Skeletal muscle satellite cell (primary cell): ENCODE measurements around the gene NPPB.

Experiments used
- H3K27me3 ChIP-seq: 2 replicates; pipeline ENCODE4 v1.7.0; 2013; ENCODE audit warnings: low read length; ENCODE audit not compliant: control insufficient read depth, insufficient read depth
- H3K36me3 ChIP-seq: 2 replicates; pipeline ENCODE4 v1.7.0; 2013; ENCODE audit warnings: mild to moderate bottlenecking, control low read depth, low read length; ENCODE audit not compliant: insufficient read depth
- H3K4me1 ChIP-seq: 2 replicates; pipeline ENCODE4 v1.7.0; 2013; ENCODE audit warnings: low read length; ENCODE audit not compliant: control insufficient read depth, insufficient read depth
- H3K4me2 ChIP-seq: 2 replicates; pipeline ENCODE4 v1.7.0; 2013; ENCODE audit warnings: mild to moderate bottlenecking, low read length
- H3K4me3 ChIP-seq: 2 replicates; pipeline ENCODE4 v1.7.0; 2013; ENCODE audit warnings: low read length
- H3K9ac ChIP-seq: 2 replicates; pipeline ENCODE4 v1.7.0; 2013; ENCODE audit warnings: mild to moderate bottlenecking, low read depth, low read length, moderate library complexity
- H3K9me3 ChIP-seq: replicated peaks from 2 replicates; pipeline ENCODE4 v1.7.0; 2013; ENCODE audit warnings: mild to moderate bottlenecking, control low read depth, low read length

The NPPB gene

DNA sequence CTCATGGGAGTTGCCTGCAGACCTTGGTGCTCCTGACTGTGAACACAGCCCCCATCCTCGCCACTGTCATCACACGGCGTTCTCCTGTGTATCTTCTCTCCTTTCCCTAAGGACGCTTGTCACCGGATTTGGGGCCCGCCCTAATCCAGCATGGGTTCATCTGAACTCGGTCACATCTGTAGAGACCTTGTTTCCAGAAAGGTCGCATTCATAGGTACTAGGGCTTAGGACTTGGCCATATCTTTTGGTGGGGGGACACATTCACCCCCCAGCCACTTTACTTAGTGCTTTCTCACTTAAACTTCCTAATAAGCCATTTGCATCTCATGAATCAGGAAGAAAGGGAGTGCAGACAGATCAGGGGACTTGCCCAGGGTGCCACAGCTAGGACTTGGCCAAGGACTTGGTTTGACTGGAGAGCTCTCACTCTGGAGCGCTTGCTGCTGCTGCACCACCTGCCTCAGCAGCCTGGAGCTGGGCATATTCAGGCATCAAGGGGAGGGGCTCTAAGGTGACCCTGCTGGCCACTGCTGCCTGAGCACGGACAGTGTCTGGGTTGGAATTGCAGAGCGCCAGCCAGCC is 20.9 kb downstream of the NPPB start:
- Histone ChIP-seq H3K36me3 (peaks cover 90% of the 10 kb centered on the region), H3K4me3 (no peak overlapping the region), H3K4me2 (no peak overlapping the region)

DNA sequence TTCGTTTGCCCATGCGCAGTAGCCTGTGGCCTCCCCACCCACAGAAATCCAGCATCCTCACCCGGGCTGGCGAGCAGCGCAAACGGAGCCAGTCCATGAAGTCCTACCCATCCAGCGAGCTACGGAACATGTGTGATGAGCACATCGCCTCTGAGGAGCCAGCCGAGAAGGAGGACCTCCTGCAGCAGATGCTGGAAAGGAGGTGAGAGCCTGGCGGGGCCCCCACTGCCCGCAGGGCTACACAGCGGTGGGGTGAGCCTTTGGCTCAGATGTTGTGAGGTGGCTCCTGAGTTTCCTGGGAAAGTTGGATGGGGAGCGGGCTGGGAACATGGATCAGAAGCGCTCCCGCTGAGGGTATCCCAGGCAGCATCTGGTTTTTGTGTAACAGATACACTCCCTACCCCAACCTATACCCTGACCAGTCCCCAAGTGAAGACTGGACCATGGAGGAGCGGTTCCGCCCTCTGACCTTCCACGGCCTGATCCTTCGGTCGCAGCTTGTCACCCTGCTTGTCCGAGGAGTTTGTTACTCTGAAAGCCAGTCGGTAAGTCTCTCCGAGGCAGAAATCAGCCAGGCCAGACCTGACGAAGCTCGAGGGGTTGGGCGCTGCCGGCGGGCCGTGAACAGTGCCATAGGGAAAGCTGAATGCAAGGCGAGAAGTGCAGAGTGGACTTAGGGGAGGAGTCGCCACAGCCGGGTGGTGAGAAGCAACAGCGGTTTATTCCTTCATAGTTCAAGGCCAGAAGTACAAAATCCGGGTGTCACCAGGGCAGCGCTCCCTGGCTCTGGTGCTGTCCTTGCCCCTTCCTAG is 21.6 kb downstream of the NPPB start:
- H3K4me1 ChIP-seq: no peaks in the 10 kb centered on the region
- no peaks in the 10 kb centered on the region for H3K9me3 ChIP-seq
- peaks cover 85% of the 10 kb centered on the region for H3K36me3 ChIP-seq
- no peak overlapping the region for H3K9ac ChIP-seq
- H3K27me3 ChIP-seq: no peaks in the 10 kb centered on the region
- no peak overlapping the region for H3K4me3 ChIP-seq
- no peak overlapping the region for H3K4me2 ChIP-seq

More for the DNA sequence above, 20.9 kb downstream of the NPPB start:
- H3K9me3 ChIP-seq: no peaks in the 10 kb centered on the region
- H3K4me1 ChIP-seq: no peaks in the 10 kb centered on the region
- H3K27me3 ChIP-seq: no peaks in the 10 kb centered on the region
- H3K9ac ChIP-seq: no peak overlapping the region

DNA sequence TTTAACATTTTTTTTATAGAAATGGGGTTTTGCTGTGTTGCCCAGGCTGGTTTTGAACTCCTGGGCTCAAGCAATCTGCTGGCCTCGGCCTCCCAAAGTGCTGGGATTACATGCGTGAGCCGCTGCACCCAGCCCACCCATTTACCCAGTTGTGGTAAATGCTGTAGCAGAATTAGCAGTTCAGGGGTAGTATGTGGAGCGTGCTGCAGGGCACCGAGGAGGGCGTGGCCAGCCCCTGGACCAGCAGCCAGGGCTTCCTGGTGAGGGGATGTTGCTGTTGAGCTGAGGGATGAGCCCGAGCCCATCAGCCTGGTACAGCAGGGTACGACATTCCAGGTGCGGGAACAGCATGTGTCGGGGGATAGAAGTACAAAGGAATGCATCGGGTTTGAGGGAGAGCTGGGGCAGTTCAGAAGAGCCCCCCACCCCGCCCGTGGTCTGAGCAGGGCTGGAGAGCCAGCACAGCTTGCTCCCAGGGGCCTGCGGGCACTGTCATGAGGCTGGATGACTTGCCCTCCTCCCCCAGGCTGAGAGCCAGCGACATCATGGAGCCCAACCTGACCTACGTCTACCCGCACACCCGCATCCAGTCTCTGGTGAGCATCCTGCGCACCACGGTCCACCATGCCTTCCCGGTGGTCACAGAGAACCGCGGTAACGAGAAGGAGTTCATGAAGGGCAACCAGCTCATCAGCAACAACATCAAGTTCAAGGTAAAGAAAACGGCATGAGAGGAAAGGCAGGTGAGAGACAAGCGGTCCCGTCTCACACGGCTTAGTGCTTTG is 23.1 kb downstream of the NPPB start:
- H3K4me1 ChIP-seq: no peaks in the 10 kb centered on the region
- H3K9ac ChIP-seq: no peak overlapping the region
- no peaks in the 10 kb centered on the region for H3K27me3 ChIP-seq
- H3K4me2 ChIP-seq: no peak overlapping the region
- no peak overlapping the region for H3K4me3 ChIP-seq
- peaks cover 81% of the 10 kb centered on the region for H3K36me3 ChIP-seq
- no peaks in the 10 kb centered on the region for H3K9me3 ChIP-seq

DNA sequence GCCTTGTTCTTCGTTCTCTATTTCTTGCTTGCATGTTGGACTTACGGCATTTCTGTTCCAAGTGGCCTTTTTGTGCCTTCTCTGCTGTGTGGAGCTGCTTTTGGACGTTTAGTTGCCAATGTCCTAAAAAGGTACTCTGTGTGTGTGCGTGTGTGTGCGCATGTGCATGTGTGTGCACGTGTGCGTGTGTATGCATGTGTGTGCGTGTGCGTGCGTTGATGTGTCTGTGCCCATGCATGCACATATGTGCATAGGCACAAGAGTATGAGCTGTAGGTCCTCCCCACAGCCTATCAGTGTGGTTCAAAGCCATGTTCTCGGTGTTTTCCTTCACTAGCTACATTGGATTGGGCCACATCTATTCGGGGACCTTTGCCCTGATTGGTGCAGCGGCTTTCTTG is 24.8 kb downstream of the NPPB start:
- peaks cover 81% of the 10 kb centered on the region for H3K36me3 ChIP-seq
- H3K27me3 ChIP-seq: no peaks in the 10 kb centered on the region

DNA sequence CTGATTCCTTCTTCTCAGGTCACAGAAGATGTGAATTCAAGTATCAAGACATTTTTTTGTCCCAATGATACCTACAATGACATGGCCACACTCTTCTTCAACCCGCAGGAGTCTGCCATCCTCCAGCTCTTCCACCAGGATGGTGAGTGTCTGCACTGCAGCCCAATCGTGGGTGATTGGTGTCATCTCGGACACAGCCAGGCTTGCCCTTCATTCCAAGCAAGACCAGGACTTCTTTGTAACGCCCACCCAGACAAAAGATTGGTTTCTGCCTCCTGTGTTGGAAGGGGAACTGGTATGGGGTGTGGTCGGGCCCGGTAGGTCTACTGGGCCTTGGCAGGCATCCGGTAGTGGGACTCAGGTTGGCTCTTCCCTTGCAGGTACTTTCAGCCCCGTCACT is 25.2 kb downstream of the NPPB start:
- Histone ChIP-seq H3K4me1 (no peaks in the 10 kb centered on the region), H3K36me3 (peaks cover 82% of the 10 kb centered on the region), H3K4me3 (no peak overlapping the region), H3K9me3 (no peaks in the 10 kb centered on the region), H3K9ac (no peak overlapping the region), H3K27me3 (no peaks in the 10 kb centered on the region), H3K4me2 (no peak overlapping the region)

More for the DNA sequence above, 24.8 kb downstream of the NPPB start:
- Histone ChIP-seq H3K4me3 (no peak overlapping the region), H3K4me1 (no peaks in the 10 kb centered on the region), H3K9ac (no peak overlapping the region), H3K9me3 (no peaks in the 10 kb centered on the region), H3K4me2 (no peak overlapping the region)

DNA sequence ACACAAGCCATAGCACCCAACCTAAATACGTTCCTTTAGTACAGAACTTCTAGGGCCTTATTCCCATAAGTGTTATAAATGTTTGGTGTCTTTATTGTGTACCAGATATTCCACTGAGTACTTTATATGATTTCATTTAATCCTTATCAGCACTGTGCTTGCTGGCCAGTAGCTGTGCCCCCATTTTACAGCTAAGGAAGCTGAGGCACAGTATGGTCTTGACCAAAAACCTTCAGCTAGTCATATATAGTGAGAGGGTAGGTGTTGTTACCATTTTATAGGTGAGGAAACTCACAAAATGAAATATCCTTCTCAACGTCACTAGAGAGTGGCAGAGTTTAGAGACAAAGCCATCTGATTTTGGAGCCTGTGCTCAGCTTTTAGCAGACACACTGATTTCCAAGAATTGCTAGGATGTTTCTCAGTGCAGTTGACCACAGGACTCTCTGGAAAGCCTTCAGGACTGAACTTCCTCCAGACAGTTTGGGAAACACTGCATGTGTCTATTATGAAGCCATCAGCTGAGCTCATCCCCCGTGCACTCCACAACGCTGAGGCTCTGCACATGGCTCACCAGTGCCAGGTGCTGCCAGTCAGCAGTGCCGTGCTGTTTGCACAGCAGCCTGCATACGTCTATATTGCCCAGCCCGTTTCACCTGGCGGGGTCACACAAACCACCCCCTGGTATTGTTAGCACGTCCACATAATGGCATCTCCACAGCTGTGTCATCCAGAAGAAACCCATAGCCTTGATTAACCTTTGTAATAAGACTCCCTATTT is 26.6 kb downstream of the NPPB start:
- Histone ChIP-seq H3K4me2 (no peak overlapping the region), H3K9ac (no peak overlapping the region), H3K9me3 (no peaks in the 10 kb centered on the region), H3K27me3 (no peaks in the 10 kb centered on the region), H3K4me1 (no peaks in the 10 kb centered on the region), H3K4me3 (no peak overlapping the region), H3K36me3 (peaks cover 84% of the 10 kb centered on the region)

DNA sequence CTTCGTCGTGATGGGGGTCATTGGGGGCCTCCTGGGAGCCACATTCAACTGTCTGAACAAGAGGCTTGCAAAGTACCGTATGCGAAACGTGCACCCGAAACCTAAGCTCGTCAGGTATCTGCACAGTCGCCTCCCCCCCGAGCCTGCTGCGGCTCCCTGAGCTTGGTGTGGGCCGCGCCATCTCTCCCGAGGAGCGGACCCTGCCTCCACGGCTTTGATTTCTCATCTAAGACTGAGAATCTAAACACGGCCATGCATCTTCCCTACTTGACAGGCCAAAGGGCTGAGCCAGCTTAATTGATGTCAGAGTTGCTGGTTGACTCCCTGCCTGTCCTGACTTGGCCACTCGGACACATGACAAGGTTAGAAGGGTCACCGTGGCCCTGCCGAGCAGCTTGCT is 30.2 kb downstream of the NPPB start:
- no peaks in the 10 kb centered on the region for H3K9me3 ChIP-seq
- H3K4me3 ChIP-seq: no peak overlapping the region
- H3K27me3 ChIP-seq: no peaks in the 10 kb centered on the region
- no peaks in the 10 kb centered on the region for H3K4me1 ChIP-seq
- H3K4me2 ChIP-seq: no peak overlapping the region
- no peak overlapping the region for H3K9ac ChIP-seq
- H3K36me3 ChIP-seq: peaks cover 77% of the 10 kb centered on the region

DNA sequence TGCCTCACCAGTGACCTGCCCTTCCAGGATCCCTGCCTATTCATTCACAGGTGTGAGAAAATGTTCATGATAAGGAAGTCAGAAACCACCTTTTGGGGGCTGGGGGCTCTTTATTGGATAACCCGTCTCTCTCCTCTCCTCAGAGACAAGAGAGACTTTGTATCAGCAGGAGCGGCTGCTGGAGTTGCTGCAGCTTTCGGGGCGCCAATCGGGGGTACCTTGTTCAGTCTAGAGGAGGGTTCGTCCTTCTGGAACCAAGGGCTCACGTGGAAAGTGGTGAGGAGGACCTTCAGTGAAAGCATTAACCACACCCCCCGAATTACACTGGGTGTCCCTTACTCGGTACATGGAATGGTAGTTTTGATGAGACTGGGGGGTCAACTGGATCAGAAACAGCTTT is 31.8 kb downstream of the NPPB start:
- Histone ChIP-seq H3K36me3 (peaks cover 75% of the 10 kb centered on the region), H3K4me3 (no peak overlapping the region), H3K4me1 (peaks cover 3% of the 10 kb centered on the region), H3K9ac (no peak overlapping the region), H3K4me2 (no peak overlapping the region), H3K27me3 (no peaks in the 10 kb centered on the region), H3K9me3 (no peaks in the 10 kb centered on the region)

DNA sequence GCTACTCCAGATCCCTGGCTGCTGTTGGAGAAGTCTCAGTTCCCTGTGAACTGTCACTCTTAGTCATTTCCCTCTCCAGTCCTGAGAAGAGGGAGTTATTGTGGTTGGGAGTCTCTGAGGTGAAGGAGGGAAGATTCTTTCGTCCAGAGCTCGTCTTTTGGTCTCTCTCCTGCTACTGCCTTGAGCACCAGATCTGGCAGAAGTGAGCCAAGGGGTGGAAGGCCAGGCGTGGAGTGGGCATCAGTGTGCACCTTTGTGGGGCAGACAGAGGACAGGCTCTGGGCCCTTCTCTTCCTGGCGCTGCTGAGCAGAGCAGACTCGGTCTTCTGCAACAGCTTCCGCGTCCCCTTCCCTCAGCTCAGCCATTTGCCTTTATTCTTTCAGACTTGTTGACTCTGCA is 33.6 kb downstream of the NPPB start:
- no peak overlapping the region for H3K9ac ChIP-seq
- H3K4me3 ChIP-seq: no peak overlapping the region
- peaks cover 13% of the 10 kb centered on the region for H3K4me1 ChIP-seq
- no peaks in the 10 kb centered on the region for H3K9me3 ChIP-seq
- no peak overlapping the region for H3K4me2 ChIP-seq
- no peaks in the 10 kb centered on the region for H3K27me3 ChIP-seq
- peaks cover 62% of the 10 kb centered on the region for H3K36me3 ChIP-seq

DNA sequence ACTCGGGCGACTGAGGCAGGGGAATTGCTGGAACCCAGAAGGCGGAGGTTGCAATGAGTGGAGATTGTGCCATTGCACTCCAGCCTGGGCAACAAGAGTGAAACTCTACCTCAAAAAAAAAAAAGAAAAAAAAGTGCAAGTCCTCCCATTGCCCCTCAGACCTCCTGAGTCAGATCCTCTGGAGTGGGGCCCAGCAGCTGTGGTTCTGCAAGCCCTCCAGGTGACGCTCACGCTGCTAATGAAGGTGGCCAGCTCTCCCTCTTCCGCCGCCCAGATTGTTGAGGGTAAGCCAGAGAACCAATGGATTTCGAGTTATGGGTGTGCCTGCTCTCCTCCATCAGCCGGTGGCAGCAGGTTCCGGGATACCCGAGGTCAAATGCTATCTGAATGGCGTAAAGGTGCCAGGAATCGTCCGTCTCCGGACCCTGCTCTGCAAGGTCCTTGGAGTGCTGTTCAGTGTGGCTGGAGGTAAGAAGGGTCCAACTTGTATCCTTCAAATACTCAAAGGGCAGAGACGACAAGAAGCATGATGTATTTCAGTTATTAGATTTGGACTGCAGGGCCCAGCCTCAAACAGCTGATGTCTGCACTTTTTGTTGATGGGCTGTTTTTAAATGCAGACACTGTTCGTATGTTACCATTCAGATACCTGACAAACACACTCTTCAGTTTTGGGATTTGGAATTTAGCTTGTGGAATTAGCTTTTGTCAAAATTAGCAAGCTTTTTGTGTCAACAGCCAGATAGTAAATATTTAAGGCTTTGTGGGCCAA is 35.2 kb downstream of the NPPB start:
- no peak overlapping the region for H3K4me2 ChIP-seq
- no peak overlapping the region for H3K9ac ChIP-seq
- H3K9me3 ChIP-seq: no peaks in the 10 kb centered on the region
- peaks cover 59% of the 10 kb centered on the region for H3K36me3 ChIP-seq
- no peaks in the 10 kb centered on the region for H3K27me3 ChIP-seq
- no peak overlapping the region for H3K4me3 ChIP-seq
- peaks cover 13% of the 10 kb centered on the region for H3K4me1 ChIP-seq
